HG02938 (cell line): ENCODE results near the gene ARHGAP22.

Experiments
- ATAC-seq: cut with Tn5 transposase; IDR thresholded peaks from one replicate; pipeline ENCODE4 v1.9.1; 2021; ENCODE audit warnings: mild to moderate bottlenecking, moderate library complexity; ENCODE audit not compliant: unreplicated experiment

Gene ARHGAP22

DNA sequence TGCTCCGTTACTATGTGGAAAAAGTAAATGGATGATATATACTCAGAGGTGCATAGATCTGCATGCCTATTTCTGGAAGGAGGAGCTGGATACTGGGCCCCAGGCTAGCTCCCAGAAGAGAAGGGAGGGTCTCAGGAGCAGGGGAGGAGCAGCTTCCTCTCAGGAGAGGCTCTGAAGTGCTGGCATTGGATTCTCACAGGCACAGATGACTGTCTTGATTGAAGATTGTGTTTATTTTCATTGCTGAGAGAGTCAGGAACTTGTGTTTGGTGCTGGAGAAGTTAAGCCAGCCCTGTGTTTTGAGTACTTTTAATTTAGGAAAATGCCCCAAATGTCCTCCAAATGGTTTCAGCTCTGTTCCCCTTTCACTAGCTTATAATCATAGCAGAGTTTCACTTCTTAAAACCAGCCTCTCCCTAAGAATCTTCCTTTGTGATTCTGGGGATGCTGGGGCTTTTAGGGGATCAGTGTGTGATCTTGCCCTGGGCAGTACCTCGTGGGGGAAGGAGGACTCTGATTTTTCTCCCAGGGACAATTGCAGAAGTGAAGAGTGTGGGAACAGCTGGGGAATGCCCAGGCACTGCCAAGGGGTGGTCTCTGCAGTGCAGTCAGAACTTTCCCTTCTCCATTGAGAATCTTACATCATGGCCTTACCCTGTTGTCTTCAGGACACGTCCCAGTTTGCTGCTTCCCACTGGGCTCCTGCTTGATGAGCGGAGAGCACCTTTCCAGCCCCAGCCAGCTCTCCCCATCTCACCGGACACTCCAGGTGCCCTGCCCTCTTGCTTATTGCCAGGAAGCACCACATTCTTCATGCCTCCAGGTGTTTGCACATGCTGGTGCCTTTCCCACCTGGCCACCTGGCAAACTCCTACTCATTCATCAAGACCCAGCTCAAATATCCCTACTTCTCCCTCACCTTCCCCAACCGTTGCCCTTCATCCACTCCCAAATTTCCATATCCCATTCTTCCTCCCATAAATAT is 102.8 kb downstream of the ARHGAP22 start:
- no peak for ATAC-seq

DNA sequence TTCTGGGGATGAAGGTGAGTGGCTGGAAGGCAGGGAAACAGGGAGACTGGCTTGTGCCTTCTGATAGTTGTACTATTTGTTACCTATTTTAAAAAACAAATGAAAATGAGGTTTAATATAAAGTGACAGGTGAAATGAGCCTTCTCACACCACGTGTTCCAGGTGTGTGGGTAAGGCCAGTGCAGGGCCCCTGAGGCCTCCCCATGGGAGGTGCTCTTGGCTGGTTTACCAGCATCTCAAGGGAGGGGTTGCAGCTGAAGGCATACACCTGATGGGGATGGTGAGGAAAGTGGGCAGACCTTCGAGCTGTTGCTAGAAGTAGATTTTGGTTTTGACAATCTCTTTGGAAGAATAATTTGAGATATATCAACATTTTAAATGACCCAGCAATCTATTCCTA is 103.6 kb downstream of the ARHGAP22 start:
- no peak for ATAC-seq

DNA sequence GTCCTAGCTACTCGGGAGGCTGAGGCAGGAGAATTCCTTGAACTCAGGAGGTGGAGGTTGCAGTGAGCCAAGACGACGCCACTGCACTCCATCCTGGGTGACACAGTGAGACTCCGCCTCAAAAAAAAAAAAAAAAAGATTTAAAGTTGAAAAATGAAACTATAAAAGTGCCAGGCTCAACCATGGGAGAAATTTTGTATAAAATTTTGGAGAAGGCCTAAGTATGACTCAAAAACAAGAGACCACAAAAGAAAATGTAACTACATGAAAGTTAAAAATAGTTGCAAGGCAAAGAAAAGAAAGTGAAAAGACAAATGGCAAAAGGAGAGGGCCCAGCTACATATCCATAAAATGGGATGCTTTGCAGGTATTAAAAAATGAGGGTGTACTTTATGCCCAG is 104.1 kb downstream of the ARHGAP22 start:
- no peak for ATAC-seq

DNA sequence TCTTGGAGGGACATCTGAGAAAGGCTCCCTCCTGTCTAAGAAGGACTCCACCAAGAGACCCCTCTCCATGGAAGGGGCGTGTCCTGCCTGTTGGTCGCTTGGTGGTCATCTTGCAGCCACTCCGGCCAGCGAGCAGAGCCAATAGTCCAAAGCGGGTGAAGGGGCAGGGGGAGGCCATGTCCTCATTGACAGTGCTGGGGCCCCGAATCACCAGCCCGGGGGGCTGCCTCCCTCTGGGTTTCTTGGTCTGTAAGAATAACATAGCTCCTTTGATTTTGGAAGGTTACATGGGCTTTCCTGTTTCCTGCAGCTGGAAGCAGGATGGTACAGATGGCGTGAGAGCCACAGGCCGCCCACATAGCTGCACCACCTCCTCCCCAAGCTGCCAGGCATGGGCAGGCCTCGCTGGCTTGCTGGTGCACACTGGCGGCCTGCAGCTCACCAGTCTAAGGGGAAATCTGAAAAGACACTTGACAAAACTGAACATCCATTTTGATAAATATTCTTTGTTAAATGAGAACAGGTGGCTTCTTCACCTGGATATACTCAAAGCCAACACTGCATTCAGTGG is 105.8 kb downstream of the ARHGAP22 start:
- no peak for ATAC-seq

DNA sequence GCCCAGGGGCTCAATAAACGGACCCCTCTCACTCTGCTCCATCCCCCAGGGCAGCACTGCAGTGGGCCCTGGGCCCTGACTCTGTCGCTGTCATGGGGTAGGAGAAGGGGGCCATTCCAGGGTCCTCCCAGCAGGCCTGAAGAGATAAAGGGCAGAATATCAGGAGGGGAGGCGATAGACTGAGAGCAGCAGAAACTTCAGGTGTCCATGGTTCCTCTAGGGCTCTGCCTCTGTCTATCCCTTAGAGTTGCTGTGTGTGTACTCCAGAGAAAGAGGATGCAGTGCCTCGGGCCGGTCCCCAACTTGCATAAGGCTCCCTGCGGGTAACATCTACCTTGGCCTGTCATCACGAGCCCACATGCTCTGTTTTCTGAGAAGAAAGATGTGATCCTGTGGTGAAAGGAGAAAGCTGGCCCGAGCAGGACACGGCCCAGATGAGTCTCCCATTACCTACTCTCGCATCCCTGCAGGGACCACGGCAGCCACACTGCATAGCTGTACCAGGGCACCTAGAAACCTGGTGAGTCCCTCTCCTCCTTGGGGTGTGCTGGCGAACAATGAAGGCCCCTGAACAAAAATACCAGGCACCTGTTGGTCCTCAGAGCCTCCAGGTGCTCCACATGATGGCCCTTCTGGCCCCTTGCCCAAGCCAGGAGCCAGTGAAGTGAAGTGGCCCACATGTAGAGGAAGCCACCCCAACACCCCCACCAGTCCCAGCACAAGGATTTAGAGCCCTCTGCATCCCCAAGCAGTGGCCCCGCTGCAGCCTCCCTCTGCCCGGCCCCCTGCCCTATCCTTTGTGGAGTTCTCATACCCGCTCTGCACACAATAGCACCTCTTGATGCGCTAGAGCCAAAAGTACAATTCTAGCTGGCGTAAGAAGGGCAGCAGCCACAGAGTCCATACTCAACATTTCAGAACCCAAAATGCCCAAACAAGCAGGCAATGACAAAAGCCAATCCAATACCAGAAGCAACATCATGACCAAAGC is 106.8 kb downstream of the ARHGAP22 start:
- ATAC-seq: no peak

DNA sequence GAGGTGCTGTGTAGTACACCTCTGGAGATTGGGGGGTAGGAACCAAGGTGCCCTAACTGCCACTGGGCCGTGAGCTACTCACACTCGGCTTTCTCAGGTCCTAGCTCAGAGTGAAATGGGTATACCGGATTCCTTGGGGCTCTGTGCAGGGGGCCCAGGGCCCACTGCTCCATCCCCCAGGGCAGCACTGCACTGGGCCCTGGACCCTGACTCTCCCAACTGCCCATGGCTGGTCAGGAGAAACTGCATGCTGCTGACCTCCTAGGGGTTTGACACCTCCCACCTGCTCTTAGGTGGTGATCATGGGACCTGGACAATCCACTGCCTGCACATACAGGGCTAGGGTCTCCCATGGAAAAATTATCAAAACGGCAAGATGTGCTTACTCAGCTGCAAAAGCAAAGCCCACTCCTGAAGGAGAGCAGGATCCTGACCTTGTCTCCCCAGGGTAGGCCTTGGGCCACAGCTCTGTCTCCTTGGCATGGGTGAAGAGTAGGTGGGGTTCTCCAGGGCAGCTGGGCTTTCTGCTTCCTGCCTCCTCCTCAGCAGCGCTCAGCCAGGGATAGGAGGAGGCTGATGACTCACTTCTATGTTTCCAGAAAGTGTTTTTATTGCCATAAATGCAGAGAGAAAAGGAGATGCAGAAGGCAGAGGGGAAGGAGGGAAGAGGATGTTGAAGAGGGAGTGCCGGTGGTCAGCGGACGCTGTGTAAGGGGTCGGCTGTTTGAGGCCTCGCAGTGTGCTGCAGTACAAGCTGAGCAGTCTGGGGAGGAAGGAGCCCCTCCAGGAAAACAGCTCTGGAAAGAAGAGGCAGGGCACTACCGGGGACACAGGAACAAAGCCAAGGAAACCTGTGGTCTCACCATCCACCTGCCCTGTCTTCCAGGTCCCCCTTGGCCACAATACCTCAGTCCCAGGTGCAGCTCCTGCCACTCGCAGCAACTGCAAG is 107.8 kb downstream of the ARHGAP22 start:
- ATAC-seq: no peak

DNA sequence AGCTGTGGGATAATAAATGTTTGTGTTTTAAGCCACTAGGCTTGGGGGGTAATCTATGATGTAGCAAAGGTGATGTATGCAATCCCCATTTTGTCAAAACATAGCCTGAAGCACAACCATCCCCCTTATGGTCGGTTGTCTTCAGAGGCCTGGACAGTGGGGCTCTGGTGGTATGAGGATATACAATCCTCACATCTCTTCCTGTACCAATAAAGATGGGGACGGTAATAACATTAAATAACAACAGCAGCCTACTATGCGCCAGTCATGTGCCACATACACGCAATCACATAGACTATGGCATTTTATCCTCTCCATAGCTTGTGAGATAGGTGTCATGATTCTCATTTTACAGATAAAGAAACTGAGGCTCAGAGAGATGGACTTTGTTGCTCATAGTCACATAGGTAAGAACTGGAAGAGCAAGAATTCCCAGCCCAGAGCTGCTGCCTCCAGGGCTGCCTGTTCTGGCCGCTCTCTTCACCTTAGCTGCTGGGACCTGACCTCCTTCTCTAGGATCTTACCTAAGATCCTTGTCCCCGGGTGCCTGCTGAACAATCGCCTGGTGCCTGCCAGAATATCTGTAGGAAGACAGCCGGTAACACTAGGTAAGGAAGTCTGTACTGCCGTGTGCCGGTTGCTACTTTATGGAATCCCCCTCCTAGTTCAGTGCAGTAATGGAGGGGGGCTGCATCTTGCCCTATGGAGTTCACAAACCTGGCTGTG is 108.6 kb downstream of the ARHGAP22 start:
- ATAC-seq: no peak

DNA sequence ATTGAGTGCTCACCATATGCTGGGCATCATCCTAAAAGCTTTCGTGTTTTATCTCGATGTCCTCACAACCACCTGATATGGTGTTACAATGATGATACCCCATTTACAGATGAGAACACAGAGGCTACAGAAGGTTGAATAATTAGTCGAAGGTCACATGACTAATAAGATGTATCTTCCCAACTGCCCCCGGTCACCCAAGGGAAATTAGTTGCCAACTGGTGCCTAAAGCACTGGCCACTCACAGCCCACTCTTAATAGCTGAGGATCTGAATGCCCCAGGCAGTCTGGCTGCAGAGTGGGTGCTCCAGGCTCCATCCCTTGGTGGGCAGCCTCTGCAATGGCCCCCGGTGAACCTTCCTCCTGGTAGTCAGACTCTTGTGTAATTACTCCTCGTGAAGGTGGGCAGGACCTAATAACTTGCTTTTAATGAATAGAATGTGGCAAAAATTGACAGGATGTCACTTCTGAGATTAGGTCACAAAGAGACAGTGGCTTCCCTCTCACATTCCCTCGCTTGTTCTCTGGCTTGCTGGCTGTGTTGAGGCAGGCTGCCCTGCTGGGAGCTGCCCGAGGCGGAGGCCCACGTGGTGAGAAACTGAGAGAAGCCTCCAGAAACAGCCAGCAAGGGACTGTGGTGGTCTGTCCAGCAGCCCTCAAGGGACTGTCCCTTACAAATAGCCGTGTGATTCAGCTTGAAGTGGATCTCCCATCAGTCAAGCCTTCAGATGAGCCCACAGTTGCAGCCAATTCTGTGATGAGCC is 109.4 kb downstream of the ARHGAP22 start:
- ATAC-seq: no peak

DNA sequence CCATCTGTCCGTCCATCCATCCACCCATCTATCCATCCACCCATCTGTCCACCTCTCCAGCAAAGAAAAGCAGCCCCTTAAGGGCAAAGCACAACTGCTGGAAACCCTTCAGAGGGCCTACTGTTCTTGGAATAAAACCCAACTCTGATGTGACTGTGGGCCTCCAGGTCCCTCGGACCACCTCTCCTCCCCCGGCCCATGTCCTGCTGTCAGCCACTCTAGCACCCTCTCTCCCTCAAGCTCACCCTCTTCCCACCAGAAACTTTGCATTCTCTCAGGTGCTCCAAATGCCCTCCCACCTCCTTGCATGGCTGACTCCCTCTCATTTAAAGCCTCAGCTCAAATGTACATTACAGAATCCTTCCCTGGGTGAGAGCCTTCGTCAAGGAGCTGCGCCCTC is 110.3 kb downstream of the ARHGAP22 start:
- no peak for ATAC-seq

DNA sequence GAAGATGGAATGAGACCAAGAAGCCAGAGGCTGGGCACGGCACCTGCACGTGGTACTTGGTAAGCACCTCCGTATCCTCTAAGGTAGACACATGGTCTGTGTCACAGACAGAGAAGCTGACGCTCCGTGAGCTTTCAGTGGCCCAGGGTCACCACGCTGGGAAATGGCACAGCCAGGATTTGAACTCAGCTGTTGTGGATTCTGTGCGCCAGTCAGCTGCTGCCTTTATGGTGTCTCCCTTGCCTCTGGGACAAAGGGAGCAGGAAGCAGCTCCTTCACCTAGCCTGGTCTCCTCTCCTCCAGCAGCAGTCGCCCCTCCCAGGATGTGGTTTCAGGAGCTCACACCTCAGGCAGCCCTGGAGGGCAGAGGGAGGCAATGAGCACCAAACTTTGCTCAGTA is 110.8 kb downstream of the ARHGAP22 start:
- no peak for ATAC-seq

DNA sequence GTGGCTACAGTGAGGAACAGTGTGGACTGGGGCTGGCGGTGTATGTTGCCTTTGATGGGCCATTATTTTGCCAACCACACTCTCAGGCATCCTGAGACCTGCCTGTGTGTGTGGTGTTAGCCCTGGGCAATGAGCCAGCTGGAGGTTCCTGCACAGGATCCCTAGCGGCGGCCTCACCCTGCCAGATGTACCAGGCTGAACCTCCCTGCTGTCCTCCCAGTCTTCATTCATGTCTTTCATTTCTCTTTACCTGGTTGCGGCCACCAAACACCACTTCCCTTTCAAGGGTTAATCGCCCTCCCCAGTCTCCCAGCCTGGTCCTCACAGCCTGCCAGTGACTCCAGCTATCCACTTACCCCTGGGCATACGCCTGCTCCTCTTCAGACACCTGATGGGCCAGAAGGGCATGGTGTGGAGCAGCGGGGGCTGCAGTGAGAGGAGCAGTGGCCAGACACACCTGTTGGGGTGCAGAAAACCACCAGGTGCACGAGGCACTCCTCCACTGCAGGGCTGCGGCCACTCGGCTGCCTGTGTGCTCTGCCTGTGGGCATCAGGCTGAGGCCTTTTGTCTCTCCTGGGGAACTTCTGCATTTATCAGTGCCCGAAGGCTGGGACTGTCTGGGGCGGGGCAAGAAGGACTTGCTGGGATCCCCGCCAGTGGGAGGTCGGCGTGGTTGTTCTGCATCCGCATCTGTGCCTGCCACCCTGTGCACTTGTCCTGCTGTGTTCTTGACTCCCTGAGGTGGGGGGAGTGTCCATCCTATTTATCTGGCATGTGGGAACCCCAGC is 111.6 kb downstream of the ARHGAP22 start:
- ATAC-seq: no peak

DNA sequence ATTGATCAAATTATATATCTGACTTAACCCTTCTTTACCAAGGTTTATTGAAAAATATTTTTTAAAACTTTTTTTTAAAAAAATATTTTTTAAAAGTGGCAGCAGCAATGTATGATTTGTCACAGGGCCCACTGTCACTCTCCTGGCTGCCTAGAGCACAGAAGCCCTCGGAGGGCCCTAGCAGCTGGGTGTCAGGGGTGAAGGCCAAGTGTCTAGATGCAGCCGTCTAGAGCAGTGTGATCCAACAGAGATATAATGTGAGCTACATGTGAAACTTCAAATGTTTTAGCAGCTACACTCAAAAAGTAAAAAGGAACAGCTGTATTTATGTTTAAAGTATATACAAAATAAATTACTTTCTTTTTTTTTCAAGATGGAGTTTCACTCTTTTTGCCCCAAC is 112.7 kb downstream of the ARHGAP22 start:
- no peak for ATAC-seq

DNA sequence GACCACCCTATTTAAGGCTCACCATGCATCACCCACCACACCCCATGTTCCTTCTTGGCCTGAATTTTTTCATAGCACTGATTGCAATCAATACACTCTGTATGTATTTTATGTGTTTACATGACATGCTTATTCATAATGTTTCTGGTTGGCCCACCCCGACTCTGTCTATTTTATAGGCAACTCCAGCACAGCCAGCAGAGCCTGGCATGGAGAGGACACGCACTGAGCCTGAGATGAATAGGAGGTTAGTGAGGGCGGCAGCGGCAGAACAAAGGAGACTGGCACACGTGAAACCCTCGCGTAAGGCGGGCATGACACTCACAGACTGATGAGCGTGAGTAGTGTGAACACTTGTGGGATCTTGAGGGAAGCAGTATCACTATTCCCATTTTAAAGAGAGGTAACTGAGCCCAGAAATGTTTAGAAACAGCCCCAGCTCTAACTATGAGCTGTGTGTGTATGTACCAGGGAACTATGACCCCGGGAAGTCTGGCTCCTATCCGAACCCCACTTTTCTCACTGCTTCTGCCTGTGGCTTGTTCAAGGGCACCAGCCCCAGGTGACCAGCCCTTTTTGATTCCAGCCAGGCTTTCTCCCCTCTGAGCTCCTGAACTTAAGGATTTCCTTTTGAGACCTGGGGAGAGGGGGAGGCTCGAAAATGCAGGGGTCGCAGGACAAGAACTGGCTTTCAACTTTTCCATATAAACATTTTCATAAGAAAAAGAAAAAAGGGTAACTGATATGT is 113.3 kb downstream of the ARHGAP22 start:
- no peak for ATAC-seq

DNA sequence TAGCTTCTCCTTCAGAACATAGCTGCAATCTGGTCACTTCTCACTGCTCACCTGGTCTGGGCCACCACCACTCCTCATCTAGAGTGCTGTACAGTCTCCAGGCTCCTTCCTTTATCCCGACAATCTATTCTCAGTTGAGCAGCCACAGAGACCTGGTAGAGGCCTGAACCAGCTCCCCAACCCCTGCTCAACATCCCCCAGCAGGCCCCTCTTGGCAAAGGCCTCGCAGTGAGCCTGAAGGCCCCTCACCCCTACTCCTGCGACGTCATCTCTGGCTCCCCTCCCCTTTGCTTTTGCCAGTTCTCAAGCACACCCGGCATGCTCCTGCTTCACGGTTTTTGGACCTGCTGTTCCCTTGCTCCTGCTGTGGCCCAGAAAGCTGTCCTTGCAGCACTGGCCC is 113.9 kb downstream of the ARHGAP22 start:
- no peak for ATAC-seq

DNA sequence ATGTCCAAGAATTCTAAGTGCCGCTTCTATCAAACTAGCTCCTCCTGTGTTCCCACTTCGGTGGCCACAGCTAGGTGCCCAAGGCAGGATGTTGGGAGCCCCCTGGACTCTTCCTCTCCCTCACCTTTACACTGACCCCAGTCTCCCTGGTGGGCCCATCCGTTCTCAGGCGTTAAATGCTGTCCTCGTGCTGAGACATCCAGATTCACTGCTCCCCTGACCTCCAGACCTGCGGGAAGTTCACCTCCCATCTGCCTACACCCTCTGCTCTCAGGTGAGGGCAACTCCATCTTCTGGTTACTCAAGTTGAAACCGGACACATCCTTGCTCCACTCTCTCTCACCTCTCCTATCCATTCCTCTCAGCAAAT is 114.3 kb downstream of the ARHGAP22 start:
- no peak for ATAC-seq

DNA sequence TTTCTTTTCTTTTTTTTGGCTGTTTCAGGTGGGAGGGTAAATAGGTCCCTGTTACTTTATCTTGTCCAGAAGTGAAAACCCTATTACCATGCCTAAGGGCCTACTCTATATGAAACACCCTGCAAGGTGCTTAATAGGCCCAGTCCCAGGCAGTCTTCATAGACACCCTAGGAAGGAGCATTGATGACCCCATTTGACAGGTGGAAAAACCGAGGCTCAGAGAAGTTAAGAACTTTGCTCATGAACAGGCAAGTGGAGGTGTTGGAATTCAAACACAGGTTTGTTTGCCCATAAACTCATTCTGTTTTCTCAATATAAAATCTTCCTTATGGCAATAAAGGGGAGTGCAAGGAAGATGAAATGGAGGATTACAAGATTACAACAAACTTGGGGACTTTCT is 115.8 kb downstream of the ARHGAP22 start:
- no peak for ATAC-seq

DNA sequence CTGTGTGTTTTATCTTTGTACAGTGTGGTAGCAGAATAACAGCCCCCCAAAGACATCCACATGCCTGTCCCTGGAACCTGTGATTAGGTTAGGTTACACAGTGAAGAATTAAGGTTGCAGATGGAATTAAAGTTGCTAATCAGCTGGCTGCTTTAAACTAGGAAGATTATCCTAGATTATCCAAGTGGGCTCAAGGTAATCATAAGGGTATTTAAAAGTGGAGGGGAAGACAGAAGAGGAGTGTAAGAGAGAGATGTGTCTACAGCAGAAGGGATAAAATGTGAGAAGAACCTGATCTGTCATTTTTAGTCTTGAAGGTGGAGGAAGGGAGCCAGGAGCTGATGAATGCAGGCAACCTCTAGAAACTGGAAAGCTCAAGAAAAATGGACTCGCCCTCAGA is 117.6 kb downstream of the ARHGAP22 start:
- ATAC-seq: no peak
